Chondrocyte (in vitro differentiated cells): ENCODE results near the gene CNKSR1. TPM values are rescaled to one million over a fixed set of nuclear protein-coding genes. Genes with fewer than 3 reads are reported as not detected.

ENCODE experiments used
- DNase-seq: peaks from one replicate; pipeline ENCODE4 v3.0.0; 2021; ENCODE audit warnings: mixed read lengths, low spot score
- H3K27ac Mint-ChIP-seq: one replicate; pipeline ENCODE4 v1.8.0; 2021; ENCODE audit warnings: mild to moderate bottlenecking, moderate library complexity, mixed read lengths; ENCODE audit not compliant: unreplicated experiment
- H3K27me3 Mint-ChIP-seq: 2 replicates; pipeline ENCODE4 v1.8.0; 2021; ENCODE audit warnings: low read depth, mixed read lengths
- H3K36me3 Mint-ChIP-seq: 2 replicates; pipeline ENCODE4 v1.8.0; 2021; ENCODE audit warnings: low read depth, mixed read lengths
- H3K4me1 Mint-ChIP-seq: 2 replicates; pipeline ENCODE4 v1.8.0; 2021; ENCODE audit warnings: low read depth, mild to moderate bottlenecking, mixed read lengths
- H3K4me3 Mint-ChIP-seq: one replicate; pipeline ENCODE4 v1.8.0; 2021; ENCODE audit warnings: mild to moderate bottlenecking, moderate library complexity, mixed read lengths; ENCODE audit not compliant: unreplicated experiment
- H3K9me3 Mint-ChIP-seq: 2 replicates; pipeline ENCODE4 v1.8.0; 2021; ENCODE audit warnings: low read depth, mixed read lengths
- CTCF ChIP-seq: fragments of 200-600 bp; sonication (generic); IDR thresholded peaks from 2 replicates; pipeline ENCODE4 v1.5.0; 2021; ENCODE audit warnings: antibody characterized with exemption, mild to moderate bottlenecking, moderate library complexity
- total RNA-seq: library from RNA; stranded (reverse); gene quantifications from 3 replicates; pipeline ENCODE4 v1.2.1, GENCODE V29; 2021

Gene CNKSR1
- total RNA-seq, 1 donor from 2014 or later, result 0.80 TPM

DNA sequence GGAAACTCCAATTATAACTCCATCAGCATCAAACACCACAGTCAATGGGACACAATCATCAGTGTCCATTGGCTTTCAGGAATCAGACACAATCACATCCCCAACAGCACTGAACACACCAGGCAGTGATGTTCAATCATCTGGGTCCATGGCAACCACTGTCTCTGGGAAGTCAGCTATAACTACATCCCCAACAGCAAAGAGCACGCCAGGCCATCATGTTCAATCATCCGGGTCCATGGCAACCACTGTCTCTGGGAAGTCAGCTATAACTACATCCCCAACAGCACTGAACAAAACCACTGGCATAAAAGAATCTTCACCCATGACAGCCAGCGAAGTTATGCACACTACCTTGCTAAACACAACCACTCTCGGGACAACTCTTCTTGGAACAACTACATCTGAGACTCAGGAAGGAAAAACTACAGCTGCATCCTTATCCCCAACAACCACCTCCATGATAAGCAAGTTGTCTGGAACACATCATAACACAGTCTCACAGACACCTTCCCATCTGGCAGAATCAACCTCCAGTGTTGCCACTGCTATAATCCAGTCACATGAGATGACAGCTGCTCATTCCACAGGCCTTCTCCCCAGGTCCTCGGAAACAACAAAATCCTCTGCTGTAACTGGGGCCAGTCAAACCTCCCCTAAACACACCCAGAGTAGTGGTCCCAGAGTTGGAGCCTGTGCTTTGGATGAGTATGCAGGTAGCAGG is 33.0 kb downstream of the CNKSR1 start:
- Mint-ChIP-seq H3K27me3 (peaks cover 9% of the 10 kb centered on the region), H3K4me3 (no peak overlapping the region), H3K36me3 (no peaks in the 10 kb centered on the region), H3K27ac (no peak overlapping the region), H3K4me1 (no peaks in the 10 kb centered on the region), H3K9me3 (no peaks in the 10 kb centered on the region)
- no peak for TF ChIP-seq CTCF
- no peak for DNase-seq

- no peak for TF ChIP-seq CTCF
- no peak for DNase-seq
- no peaks in the 10 kb centered on the region for H3K9me3 Mint-ChIP-seq
- H3K27me3 Mint-ChIP-seq, result peaks cover 9% of the 10 kb centered on the region
- no peaks in the 10 kb centered on the region for H3K4me1 Mint-ChIP-seq
- no peaks in the 10 kb centered on the region for H3K36me3 Mint-ChIP-seq
- no peak overlapping the region for H3K27ac Mint-ChIP-seq
- H3K4me3 Mint-ChIP-seq, result no peak overlapping the region
Measured at GRCh38 chr1:26212726-26213125, 35.4 kb downstream of the CNKSR1 start.

- DNase-seq, result no peak
- TF ChIP-seq CTCF, result no peak
- no peak overlapping the region for H3K27ac Mint-ChIP-seq
Measured at GRCh38 chr1:26213335-26213905, 36.1 kb downstream of the CNKSR1 start.

DNA sequence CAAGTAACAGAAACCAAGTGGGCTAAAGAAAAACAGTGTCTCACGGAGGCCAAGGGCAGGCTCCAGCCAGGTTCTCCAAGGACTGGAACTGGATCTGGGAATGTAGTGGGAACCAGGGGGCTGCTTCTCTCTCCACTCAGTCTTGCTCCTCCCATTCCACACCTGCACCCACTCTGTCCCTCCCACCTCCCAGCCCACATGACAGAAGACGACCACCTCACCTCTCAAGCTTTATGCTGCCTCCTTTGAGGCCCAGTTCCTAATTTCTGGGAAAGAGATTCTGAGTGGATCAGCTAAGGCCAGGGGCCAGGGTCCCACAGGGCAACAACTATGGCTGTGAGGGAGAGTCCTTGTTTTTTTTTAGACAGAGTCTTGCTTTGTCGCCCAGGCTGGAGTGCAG is 38.0 kb downstream of the CNKSR1 start:
- Mint-ChIP-seq H3K4me1 (peaks cover 3% of the 10 kb centered on the region), H3K4me3 (no peak overlapping the region), H3K27ac (no peak overlapping the region), H3K36me3 (no peaks in the 10 kb centered on the region), H3K9me3 (no peaks in the 10 kb centered on the region), H3K27me3 (peaks cover 2% of the 10 kb centered on the region)
- DNase-seq, result no peak
- TF ChIP-seq CTCF, result no peak

More at GRCh38 chr1:26213335-26213905, 36.1 kb downstream of the CNKSR1 start:
- Mint-ChIP-seq H3K4me3 (no peak overlapping the region), H3K27me3 (peaks cover 9% of the 10 kb centered on the region), H3K36me3 (no peaks in the 10 kb centered on the region), H3K4me1 (no peaks in the 10 kb centered on the region), H3K9me3 (no peaks in the 10 kb centered on the region)

DNA sequence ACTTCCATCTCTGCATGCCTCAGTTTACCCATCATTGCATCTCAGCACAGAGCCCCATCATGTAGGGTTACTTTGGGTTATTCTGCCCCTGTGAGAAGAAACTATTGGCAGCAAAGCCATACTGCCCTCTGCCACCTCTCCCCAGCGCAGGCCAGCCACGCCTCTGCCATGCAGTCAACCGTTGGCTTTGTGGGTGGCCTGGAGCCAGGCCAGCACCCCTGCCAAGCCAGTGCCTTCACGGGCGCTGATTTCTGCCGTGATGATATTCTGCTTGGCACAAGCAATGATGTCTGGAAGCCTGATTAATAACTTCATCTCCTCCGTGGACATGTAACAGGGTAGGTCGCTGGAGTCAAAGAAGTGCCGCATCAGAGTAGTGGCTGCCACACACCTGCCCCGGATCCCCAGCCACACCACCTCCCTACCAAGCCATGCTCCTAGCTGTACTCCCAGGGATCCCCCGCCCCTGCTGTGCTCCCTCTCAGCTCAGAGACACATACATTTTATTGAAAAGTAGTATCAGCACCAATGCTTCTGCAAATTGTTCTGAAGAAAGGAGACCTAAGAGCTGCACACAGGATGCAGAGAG is 41.7 kb downstream of the CNKSR1 start:
- no peak for TF ChIP-seq CTCF
- H3K4me1 Mint-ChIP-seq, result peaks cover 6% of the 10 kb centered on the region
- H3K27ac Mint-ChIP-seq, result no peak overlapping the region
- DNase-seq, result no peak
- no peaks in the 10 kb centered on the region for H3K27me3 Mint-ChIP-seq
- H3K9me3 Mint-ChIP-seq, result no peaks in the 10 kb centered on the region
- H3K36me3 Mint-ChIP-seq, result no peaks in the 10 kb centered on the region
- H3K4me3 Mint-ChIP-seq, result no peak overlapping the region
